OCI-LY3 (cell line): ENCODE data around the gene SEMA5B.
A peak's percentile ranks its signal among the peaks of the same experiment; 100 is the strongest.

Source experiments
- H2AFZ ChIP-seq: fragments of 200-600, 300-600 bp; shearing (Covaris generic); 2 replicates; pipeline ENCODE4 v1.6.0; 2014; ENCODE audit warnings: antibody characterized with exemption, low read depth, low read length
- H3K27ac ChIP-seq: fragments of 200-600, 300-600 bp; sonication (generic); 2 replicates; pipeline ENCODE4 v1.5.1; 2014; ENCODE audit warnings: mild to moderate bottlenecking, low read length, moderate library complexity, mixed read lengths
- H3K27me3 ChIP-seq: fragments of 200-600, 300-600 bp; sonication (generic); 2 replicates; pipeline ENCODE4 v1.6.1; 2014; ENCODE audit warnings: low read depth, low read length, mixed read lengths
- H3K36me3 ChIP-seq: fragments of 200-600, 300-600 bp; sonication (generic); replicated peaks from 2 replicates; pipeline ENCODE3; 2014; ENCODE audit warnings: low read depth, low read length, mixed read lengths
- H3K4me1 ChIP-seq: fragments of 300-600, 200-600 bp; sonication (generic); 2 replicates; pipeline ENCODE4 v1.6.1; 2014; ENCODE audit warnings: low read length, mixed read lengths
- H3K4me2 ChIP-seq: fragments of 200-600, 300-600 bp; sonication (generic); 2 replicates; pipeline ENCODE4 v1.6.1; 2014; ENCODE audit warnings: low read length, mixed read lengths
- H3K4me3 ChIP-seq: fragments of 300-600, 200-600 bp; sonication (generic); 2 replicates; pipeline ENCODE4 v1.5.1; 2014; ENCODE audit warnings: antibody characterized with exemption, mild to moderate bottlenecking, low read length, moderate library complexity
- H3K79me2 ChIP-seq: fragments of 300-600, 200-600 bp; shearing (Covaris generic); 2 replicates; pipeline ENCODE4 v1.6.1; 2014; ENCODE audit warnings: mild to moderate bottlenecking, low read length, mixed read lengths
- H3K9ac ChIP-seq: fragments of 300-600, 200-600 bp; shearing (Covaris generic); 2 replicates; pipeline ENCODE4 v1.6.0; 2014; ENCODE audit warnings: mild to moderate bottlenecking, low read length, moderate library complexity
- H3K9me3 ChIP-seq: fragments of 200-600, 300-600 bp; shearing (Covaris generic); 2 replicates; pipeline ENCODE4 v1.6.1; 2014; ENCODE audit warnings: low read length, mixed read lengths; ENCODE audit not compliant: insufficient read depth
- H4K20me1 ChIP-seq: fragments of 200-600, 300-600 bp; sonication (generic); 2 replicates; pipeline ENCODE4 v1.6.1; 2016; ENCODE audit warnings: low read length, mixed read lengths; ENCODE audit not compliant: insufficient read depth
- EZH2phosphoT487 ChIP-seq: fragments of 200-600 bp; shearing (Covaris generic); IDR thresholded peaks from 2 replicates; pipeline ENCODE4 v1.6.1; 2018; ENCODE audit warnings: antibody characterized with exemption, mixed run types, low read depth
- TF ChIP-seq, protein P1 (sequence below): fragments of 200-600, 300-600 bp; sonication (generic); IDR thresholded peaks from 2 replicates; pipeline ENCODE4 v1.5.1; 2014; ENCODE audit warnings: antibody characterized with exemption, low read length, low read depth

SEMA5B gene

DNA sequence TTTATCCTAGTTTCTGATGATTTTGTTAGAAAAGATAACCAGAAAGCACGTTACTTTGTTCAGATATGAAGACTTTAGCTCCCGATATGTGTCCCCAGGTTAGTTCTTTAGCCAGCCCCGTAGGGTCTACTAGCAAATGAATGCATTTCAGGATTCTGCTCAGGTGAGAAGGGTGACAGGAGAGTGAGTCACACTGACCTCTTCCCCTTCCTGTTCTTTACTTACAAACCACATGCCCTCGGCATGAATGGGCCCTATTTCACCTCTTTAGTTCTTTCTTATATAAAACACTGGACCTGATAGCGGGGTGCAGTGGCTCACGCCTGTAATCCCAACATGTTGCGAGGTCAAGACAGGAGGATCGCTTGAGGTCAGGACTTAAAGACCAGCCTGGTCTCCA is 134.3 kb downstream of the SEMA5B start:
- Histone ChIP-seq H3K4me3 (no peak overlapping the region), H3K9me3 (no peaks in the 10 kb centered on the region), H3K36me3 (no peaks in the 10 kb centered on the region), H3K27ac (no peak overlapping the region), H3K9ac (no peak overlapping the region), H3K4me1 (peaks cover 33% of the 10 kb centered on the region), H3K79me2 (no peaks in the 10 kb centered on the region), H3K4me2 (peak overlapping the region; percentile 78), H2AFZ (no peak overlapping the region), H3K27me3 (0 out of 2 replicates have a peak, but pooled peaks cover 11% of the 10 kb centered on the region), H4K20me1 (no peaks in the 10 kb centered on the region)
- no peak for TF ChIP-seq EZH2phosphoT487
- TF ChIP-seq, protein P1, sequence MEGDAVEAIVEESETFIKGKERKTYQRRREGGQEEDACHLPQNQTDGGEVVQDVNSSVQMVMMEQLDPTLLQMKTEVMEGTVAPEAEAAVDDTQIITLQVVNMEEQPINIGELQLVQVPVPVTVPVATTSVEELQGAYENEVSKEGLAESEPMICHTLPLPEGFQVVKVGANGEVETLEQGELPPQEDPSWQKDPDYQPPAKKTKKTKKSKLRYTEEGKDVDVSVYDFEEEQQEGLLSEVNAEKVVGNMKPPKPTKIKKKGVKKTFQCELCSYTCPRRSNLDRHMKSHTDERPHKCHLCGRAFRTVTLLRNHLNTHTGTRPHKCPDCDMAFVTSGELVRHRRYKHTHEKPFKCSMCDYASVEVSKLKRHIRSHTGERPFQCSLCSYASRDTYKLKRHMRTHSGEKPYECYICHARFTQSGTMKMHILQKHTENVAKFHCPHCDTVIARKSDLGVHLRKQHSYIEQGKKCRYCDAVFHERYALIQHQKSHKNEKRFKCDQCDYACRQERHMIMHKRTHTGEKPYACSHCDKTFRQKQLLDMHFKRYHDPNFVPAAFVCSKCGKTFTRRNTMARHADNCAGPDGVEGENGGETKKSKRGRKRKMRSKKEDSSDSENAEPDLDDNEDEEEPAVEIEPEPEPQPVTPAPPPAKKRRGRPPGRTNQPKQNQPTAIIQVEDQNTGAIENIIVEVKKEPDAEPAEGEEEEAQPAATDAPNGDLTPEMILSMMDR, result no peak

DNA sequence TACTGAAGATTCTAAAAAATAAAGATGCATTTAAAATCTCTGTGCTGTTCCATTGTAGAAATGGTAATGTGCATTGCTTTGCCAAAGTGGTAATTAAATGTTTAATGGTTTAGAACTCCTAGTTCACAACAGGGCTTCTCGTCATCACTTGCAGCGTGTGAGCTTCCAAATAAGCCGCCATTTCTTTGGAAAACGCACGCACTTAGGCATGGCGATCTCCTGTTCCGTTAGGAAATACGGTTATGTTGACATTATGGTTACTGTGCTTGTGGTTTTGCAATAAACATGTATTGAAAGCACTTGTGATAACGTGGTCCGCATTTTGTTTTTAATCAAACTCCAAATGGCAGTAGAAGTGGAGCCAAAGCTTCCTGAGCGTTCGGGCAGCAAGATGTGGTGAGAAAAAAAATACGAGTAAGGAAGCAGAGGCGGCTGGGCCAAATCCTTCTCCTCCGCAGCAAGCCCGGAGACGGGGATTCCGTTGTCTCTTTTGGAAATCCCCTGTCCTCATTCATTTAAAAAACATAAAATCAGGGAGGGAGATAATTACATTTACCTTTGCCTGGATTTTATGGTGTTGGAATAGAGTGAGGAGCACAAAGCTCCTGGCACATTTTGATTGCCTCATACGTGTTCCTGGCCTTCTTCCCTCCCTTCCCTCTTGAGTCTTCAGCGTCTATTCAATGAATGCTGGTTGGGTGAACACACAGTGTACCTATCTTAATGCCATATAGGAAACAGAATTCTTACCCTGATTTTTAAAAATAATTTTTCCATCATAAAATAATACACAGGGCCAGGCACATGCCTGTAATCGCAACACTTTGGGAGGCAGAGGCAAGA is 135.2 kb downstream of the SEMA5B start:
- Histone ChIP-seq H3K27me3 (0 out of 2 replicates have a peak, but pooled peaks cover 11% of the 10 kb centered on the region), H3K36me3 (no peaks in the 10 kb centered on the region), H3K4me3 (no peak overlapping the region), H4K20me1 (no peaks in the 10 kb centered on the region), H3K4me2 (no peak overlapping the region), H3K9me3 (no peaks in the 10 kb centered on the region), H3K79me2 (no peaks in the 10 kb centered on the region), H3K27ac (no peak overlapping the region), H3K9ac (no peak overlapping the region), H2AFZ (no peak overlapping the region), H3K4me1 (peaks cover 33% of the 10 kb centered on the region)
- no peak for TF ChIP-seq EZH2phosphoT487
- TF ChIP-seq, protein P1, result no peak

DNA sequence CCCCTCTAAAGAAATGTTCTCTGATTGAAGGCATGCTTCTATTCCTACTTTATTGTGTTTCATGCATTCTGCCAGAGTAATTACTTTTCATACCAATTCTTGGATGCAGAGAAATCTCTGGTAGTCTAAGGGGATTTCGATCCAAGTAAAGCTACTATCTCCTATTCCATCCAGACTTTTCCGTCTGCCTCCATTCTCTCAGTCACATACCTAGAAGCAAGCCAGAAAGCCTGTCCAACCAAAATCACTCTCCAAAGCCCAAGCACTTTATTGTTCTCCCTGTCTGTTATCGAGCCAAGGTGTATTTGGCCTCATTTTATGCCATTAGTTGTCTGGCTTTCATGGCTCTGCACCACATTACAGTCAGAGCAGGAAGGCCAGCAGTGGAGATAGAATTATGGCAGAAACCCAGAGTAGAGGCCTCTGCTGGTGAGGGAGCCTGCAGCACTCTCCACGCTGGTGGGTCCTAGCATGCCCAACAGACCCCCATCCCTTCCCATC is 136.8 kb downstream of the SEMA5B start:
- no peak overlapping the region for H2AFZ ChIP-seq
- H3K27ac ChIP-seq, result no peak overlapping the region
- H3K4me1 ChIP-seq, result peaks cover 39% of the 10 kb centered on the region

More for the DNA sequence above, 136.8 kb downstream of the SEMA5B start:
- Histone ChIP-seq H4K20me1 (no peaks in the 10 kb centered on the region), H3K9me3 (no peaks in the 10 kb centered on the region), H3K27me3 (0 out of 2 replicates have a peak, but pooled peaks cover 7% of the 10 kb centered on the region), H3K4me2 (no peak overlapping the region), H3K79me2 (no peaks in the 10 kb centered on the region), H3K4me3 (no peak overlapping the region), H3K36me3 (no peaks in the 10 kb centered on the region), H3K9ac (no peak overlapping the region)
- no peak for TF ChIP-seq EZH2phosphoT487
- TF ChIP-seq, protein P1, result no peak
